GM23248 (cell line): Measurements from ENCODE around the gene CCDC192. TPM values are rescaled to one million over a fixed set of nuclear protein-coding genes. Genes with fewer than 3 reads are reported as not detected.

Experiments used
- DNase-seq: peaks from one replicate; pipeline ENCODE4 v3.0.0-alpha.2; 2015
- H2AFZ ChIP-seq: fragments of 200-600 bp; sonication (generic); 2 replicates; pipeline ENCODE4 v1.6.1; 2016; ENCODE audit warnings: antibody characterized with exemption
- H3F3A ChIP-seq: fragments of 200-600 bp; sonication (generic); 2 replicates; pipeline ENCODE4 v1.6.1; 2016; ENCODE audit warnings: mild to moderate bottlenecking, antibody characterized with exemption, mixed run types; ENCODE audit not compliant: insufficient read depth
- H3K27ac ChIP-seq: fragments of 200-600 bp; sonication (generic); 2 replicates; pipeline ENCODE4 v1.5.1; 2016; ENCODE audit warnings: mild to moderate bottlenecking
- H3K27me3 ChIP-seq: fragments of 200-600 bp; sonication (generic); replicated peaks from 2 replicates; pipeline ENCODE4 v1.6.1; 2016; ENCODE audit warnings: mild to moderate bottlenecking; ENCODE audit not compliant: insufficient read depth
- H3K36me3 ChIP-seq: fragments of 200-600 bp; sonication (generic); 2 replicates; pipeline ENCODE4 v1.6.1; 2016; ENCODE audit warnings: low read depth, mild to moderate bottlenecking
- H3K4me1 ChIP-seq: fragments of 200-600 bp; sonication (generic); 2 replicates; pipeline ENCODE4 v1.6.1; 2016; ENCODE audit warnings: mild to moderate bottlenecking; ENCODE audit not compliant: insufficient read depth
- H3K4me2 ChIP-seq: fragments of 200-600 bp; sonication (generic); one replicate; pipeline ENCODE4 v1.6.1; 2016; ENCODE audit warnings: mild to moderate bottlenecking; ENCODE audit not compliant: unreplicated experiment
- H3K4me3 ChIP-seq: fragments of 200-600 bp; sonication (generic); 2 replicates; pipeline ENCODE4 v1.5.1; 2016; ENCODE audit warnings: mild to moderate bottlenecking
- H3K79me2 ChIP-seq: fragments of 200-600 bp; sonication (generic); 2 replicates; pipeline ENCODE4 v1.6.1; 2016; ENCODE audit warnings: mild to moderate bottlenecking; ENCODE audit not compliant: insufficient read depth
- H3K9ac ChIP-seq: fragments of 200-600 bp; sonication (generic); 2 replicates; pipeline ENCODE4 v1.6.1; 2016; ENCODE audit warnings: mild to moderate bottlenecking
- H3K9me2 ChIP-seq: fragments of 200-600 bp; sonication (generic); 2 replicates; pipeline ENCODE4 v1.6.1; 2016; ENCODE audit warnings: mixed run types, mild to moderate bottlenecking, moderate library complexity; ENCODE audit not compliant: insufficient read depth
- H3K9me3 ChIP-seq: fragments of 200-600 bp; sonication (generic); one replicate; pipeline ENCODE4 v1.6.1; 2017; ENCODE audit warnings: low read depth
- H4K20me1 ChIP-seq: fragments of 200-600 bp; sonication (generic); 2 replicates; pipeline ENCODE4 v1.6.0; 2016; ENCODE audit not compliant: insufficient read depth
- EZH2 ChIP-seq: fragments of 200-600 bp; sonication (generic); IDR thresholded peaks from 2 replicates; pipeline ENCODE4 v1.6.1; 2018; ENCODE audit warnings: antibody characterized with exemption, mild to moderate bottlenecking; ENCODE audit not compliant: insufficient read depth, poor library complexity, severe bottlenecking
- EZH2phosphoT487 ChIP-seq: fragments of 200-600 bp; sonication (generic); IDR thresholded peaks from 2 replicates; pipeline ENCODE4 v1.6.1; 2018; ENCODE audit warnings: antibody characterized with exemption, moderate library complexity, mild to moderate bottlenecking, low read depth; ENCODE audit not compliant: insufficient read depth
- WGBS, 2 experiments: methylation state at CpG; one replicate each; pipeline ENCODE4 v1.1.6; 2015 to 2017; ENCODE audit warnings: low lambda C conversion rate in 2 of 2, low coverage in 1 of 2; ENCODE audit errors: missing lambda C conversion rate in 2 of 2; 5-methylcytosine and 5-hydroxymethylcytosine counted together
- in situ Hi-C: fragments of 300-500 bp; cut with MboI; formaldehyde crosslinking; loops from 2 replicates; pipeline ENCODE4 v1.15.0; 2020
- polyA plus RNA-seq: library from polyadenylated mRNA; unstranded; fragments of >200 nt; fragmentation: Nextera tagmentation; extraction: Ambion mirVana; gene quantifications from 2 replicates; pipeline ENCODE4 v1.2.1, GENCODE V29; 2016
- total RNA-seq: library from RNA; depleted of rRNA; stranded (reverse); fragments of >200 nt; shearing (Covaris generic); gene quantifications from 2 replicates; pipeline ENCODE4 v1.2.3, GENCODE V29; 2014

Gene CCDC192
- total and polyA plus RNA-seq, 2 experiments from 2014 or later, result 0.40 TPM; not detected in 1

DNA sequence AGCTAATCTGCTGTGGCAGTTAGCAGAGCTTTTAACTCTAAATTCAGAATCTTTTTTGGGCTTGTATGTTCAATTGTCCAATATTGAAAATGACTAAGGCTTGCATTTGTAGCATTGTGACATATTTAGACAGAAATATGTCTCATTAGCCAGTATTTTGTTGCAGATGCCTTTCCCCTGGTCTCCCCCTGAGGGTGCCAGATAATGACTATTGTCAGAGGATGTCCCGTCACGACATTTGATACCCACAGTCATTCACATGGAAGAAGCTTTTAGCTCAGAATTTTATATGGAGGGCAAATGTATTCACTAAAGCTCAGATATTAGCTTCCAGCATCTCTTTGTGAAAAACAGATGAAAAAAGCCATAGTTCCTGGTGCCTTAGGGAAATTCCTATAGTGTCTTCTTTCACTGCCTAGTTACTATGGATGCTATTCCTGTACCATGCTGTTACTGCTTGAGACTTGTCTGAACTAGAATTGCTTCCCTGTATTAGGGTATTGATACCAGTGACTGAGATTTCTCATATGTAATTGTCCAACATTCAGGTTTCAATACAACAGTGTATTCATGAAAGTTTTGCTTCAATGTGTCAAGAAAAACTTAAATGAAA, 96.2 kb downstream of the CCDC192 start:
- no peak overlapping the region for H3K4me2 ChIP-seq
- in situ Hi-C loops, result no loop called here
- no peak overlapping the region for H3K9ac ChIP-seq
- H3K9me2 ChIP-seq, result no peaks in the 10 kb centered on the region
- H2AFZ ChIP-seq, result no peak overlapping the region
- H4K20me1 ChIP-seq, result no peaks in the 10 kb centered on the region
- no peak overlapping the region for H3K4me3 ChIP-seq
- TF ChIP-seq EZH2 (no peak), EZH2phosphoT487 (no peak)
- H3K9me3 ChIP-seq, result no peaks in the 10 kb centered on the region
- H3K27ac ChIP-seq, result no peak overlapping the region
- 28 to 30% methylated on average over 2 of the region's 2 CpGs for WGBS, 2 experiments
- no peaks in the 10 kb centered on the region for H3K27me3 ChIP-seq
- no peak for DNase-seq
- H3K36me3 ChIP-seq, result no peaks in the 10 kb centered on the region
- peaks cover 24% of the 10 kb centered on the region for H3K4me1 ChIP-seq
- H3F3A ChIP-seq, result peaks cover 25% of the 10 kb centered on the region; the same call in 1 of the 2 replicates
- no peaks in the 10 kb centered on the region for H3K79me2 ChIP-seq

DNA sequence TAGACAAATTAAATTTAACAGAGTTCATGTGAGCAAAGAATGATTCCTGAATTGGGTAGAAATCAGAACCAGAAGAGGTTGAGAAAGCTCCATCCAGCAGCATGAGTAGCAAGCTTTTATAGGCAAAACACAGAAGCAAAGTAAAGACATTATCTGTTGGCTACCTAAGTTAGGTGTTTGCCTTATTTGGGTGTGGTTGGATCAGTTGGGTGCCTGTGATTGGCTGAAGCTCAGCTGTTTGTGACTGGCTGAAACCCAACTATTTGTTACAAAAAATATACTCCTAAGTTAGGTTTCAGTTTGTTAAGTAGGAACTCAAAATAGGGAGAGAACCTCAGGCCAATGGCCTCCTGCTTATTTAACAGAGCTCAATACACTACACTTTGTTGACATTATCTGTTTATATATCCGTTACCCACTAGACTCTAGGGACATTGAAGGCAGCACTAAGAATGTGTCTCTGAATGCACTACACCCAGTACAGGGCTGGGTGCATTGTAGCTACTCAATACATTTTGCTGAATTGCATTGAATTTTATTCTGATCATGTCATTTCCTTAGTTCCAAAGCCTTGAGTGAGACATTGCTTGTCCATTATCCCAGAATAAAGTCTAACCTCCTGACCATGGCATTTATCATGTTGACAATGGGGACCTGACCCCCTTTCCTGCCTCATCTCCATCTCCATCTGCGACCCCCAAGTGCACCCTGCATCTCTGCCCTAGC, 98.7 kb downstream of the CCDC192 start:
- peak; percentile 59 for DNase-seq
- H3K79me2 ChIP-seq, result no peaks in the 10 kb centered on the region
- no peaks in the 10 kb centered on the region for H3K27me3 ChIP-seq
- TF ChIP-seq EZH2 (no peak), EZH2phosphoT487 (no peak)
- no peaks in the 10 kb centered on the region for H4K20me1 ChIP-seq
- H2AFZ ChIP-seq, result peak overlapping the region; percentile 50
- WGBS, 2 experiments, result 43 to 49% methylated on average over 2 of the region's 2 CpGs
- H3F3A ChIP-seq, result peaks cover 25% of the 10 kb centered on the region; the same call in 1 of the 2 replicates
- no peaks in the 10 kb centered on the region for H3K9me2 ChIP-seq
- peak overlapping the region; percentile 36; the same call in 1 of the 2 replicates for H3K4me3 ChIP-seq
- peak overlapping the region; percentile 56 for H3K4me2 ChIP-seq
- H3K4me1 ChIP-seq, result peaks cover 34% of the 10 kb centered on the region
- H3K9ac ChIP-seq, result no peak overlapping the region
- H3K9me3 ChIP-seq, result no peaks in the 10 kb centered on the region
- in situ Hi-C loops, result no loop called here
- H3K27ac ChIP-seq, result peak overlapping the region; percentile 31
- H3K36me3 ChIP-seq, result no peaks in the 10 kb centered on the region

DNA sequence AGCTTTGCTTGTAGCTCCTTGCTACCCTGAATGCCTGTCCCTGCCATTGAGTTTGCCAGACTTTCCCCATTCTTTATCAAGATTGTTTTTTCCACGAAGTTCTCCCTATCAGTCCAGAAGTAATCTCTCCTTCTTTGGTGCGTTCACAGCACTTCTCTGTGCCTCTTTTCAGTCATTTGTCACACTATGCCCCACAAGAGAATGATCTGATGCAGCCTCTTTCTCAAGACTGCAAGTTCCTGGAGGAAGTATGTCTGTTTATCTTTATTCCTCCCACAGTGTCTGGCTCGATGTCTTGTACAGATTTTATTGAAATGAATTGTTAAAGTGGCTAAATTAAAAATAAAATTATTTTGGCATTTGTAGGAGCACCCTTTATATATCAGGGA, 99.3 kb downstream of the CCDC192 start:
- Histone ChIP-seq H2AFZ (peak overlapping the region; percentile 50), H3K36me3 (no peaks in the 10 kb centered on the region), H3K9me2 (no peaks in the 10 kb centered on the region), H3K9me3 (no peaks in the 10 kb centered on the region), H3K4me3 (peak overlapping the region; percentile 36; the same call in 1 of the 2 replicates), H3K27me3 (no peaks in the 10 kb centered on the region), H3F3A (peaks cover 25% of the 10 kb centered on the region; the same call in 1 of the 2 replicates), H3K27ac (peak overlapping the region; percentile 31), H3K79me2 (no peaks in the 10 kb centered on the region), H3K4me1 (peaks cover 34% of the 10 kb centered on the region), H3K9ac (no peak overlapping the region), H3K4me2 (peak overlapping the region; percentile 56), H4K20me1 (no peaks in the 10 kb centered on the region)
- WGBS, 2 experiments, result 41 to 47% methylated on average over 3 of the region's 3 CpGs
- DNase-seq, result peak; percentile 42
- in situ Hi-C loops, result no loop called here
- TF ChIP-seq EZH2 (no peak), EZH2phosphoT487 (no peak)

DNA sequence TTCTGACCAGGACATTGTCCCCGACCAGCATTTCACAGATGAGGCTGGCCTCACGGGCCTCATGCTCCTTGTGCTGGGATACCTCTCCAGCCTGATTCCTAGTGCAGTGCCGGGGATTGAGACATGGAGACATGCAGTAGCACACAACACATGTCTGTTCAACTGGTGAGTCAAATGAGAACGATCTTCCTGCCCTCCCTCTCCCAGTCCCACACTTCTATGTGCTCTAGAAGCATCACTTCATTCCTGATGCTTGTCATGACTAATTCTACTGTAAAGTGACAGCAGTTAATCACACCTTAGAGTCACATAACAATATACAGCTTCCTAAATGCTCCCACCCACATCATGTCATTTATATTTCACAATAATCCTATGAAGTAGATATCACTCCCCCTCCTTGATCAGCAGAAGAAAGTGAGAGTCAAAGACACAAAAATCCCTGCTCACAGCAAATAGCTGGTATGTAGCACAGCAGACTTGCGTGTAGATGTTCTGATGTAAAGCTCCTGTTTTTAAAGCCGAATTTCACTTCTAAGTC, 101.8 kb downstream of the CCDC192 start:
- in situ Hi-C loops, result no loop called here
- TF ChIP-seq EZH2phosphoT487 (no peak), EZH2 (no peak)
- H3K4me2 ChIP-seq, result no peak overlapping the region

More for the DNA sequence above, 101.8 kb downstream of the CCDC192 start:
- WGBS, 2 experiments, result 39 to 40% methylated on average over 6 of the region's 6 CpGs
- Histone ChIP-seq H3K4me3 (no peak overlapping the region), H3F3A (peaks cover 25% of the 10 kb centered on the region; the same call in 1 of the 2 replicates), H3K36me3 (no peaks in the 10 kb centered on the region), H2AFZ (no peak overlapping the region), H3K9me3 (no peaks in the 10 kb centered on the region), H3K9me2 (no peaks in the 10 kb centered on the region), H3K27me3 (no peaks in the 10 kb centered on the region), H3K27ac (no peak overlapping the region), H3K79me2 (no peaks in the 10 kb centered on the region), H3K9ac (no peak overlapping the region), H3K4me1 (peaks cover 34% of the 10 kb centered on the region), H4K20me1 (no peaks in the 10 kb centered on the region)
- DNase-seq, result peak; percentile 61
